HepG2 (cell line): ENCODE results near the gene TMPO. TPM values are rescaled to one million over a fixed set of nuclear protein-coding genes. Genes with fewer than 3 reads are reported as not detected.

ENCODE experiments used
- DNMT3B ChIP-seq: conservative IDR thresholded peaks from 2 replicates; pipeline ENCODE4 v1.6.1; 2016; ENCODE audit warnings: missing biosample characterization, control low read depth
- FOXP1 ChIP-seq, 2 experiments: fragments of 450-650 bp in 1 of 2; IDR thresholded peaks; 2 replicates each; pipeline ENCODE4 v1.6.1; 2017 to 2018; ENCODE audit warnings: antibody characterized with exemption in 1 of 2
- MEF2D ChIP-seq: sonication (generic); formaldehyde crosslinking; IDR thresholded peaks from 2 replicates; pipeline ENCODE4 v1.5.1; 2020; ENCODE audit warnings: mild to moderate bottlenecking, missing genetic modification reagents
- MEIS1 ChIP-seq: sonication (generic); formaldehyde crosslinking; IDR thresholded peaks from 2 replicates; pipeline ENCODE4 v1.9.0; 2021; ENCODE audit warnings: mild to moderate bottlenecking, missing genetic modification reagents, moderate library complexity, borderline replicate concordance
- MLLT10 ChIP-seq: sonication (generic); formaldehyde crosslinking; IDR thresholded peaks from 2 replicates; pipeline ENCODE4 v1.4.0; 2020; ENCODE audit warnings: missing genetic modification reagents
- MTA3 ChIP-seq: sonication (generic); formaldehyde crosslinking; IDR thresholded peaks from 2 replicates; pipeline ENCODE4 v1.4.0; 2020; ENCODE audit warnings: missing genetic modification reagents
- MYNN ChIP-seq: sonication (generic); formaldehyde crosslinking; IDR thresholded peaks from 2 replicates; pipeline ENCODE4 v1.4.0; 2020; ENCODE audit warnings: mild to moderate bottlenecking, low read depth, missing genetic modification reagents
- NFE2L1 ChIP-seq: sonication (generic); formaldehyde crosslinking; IDR thresholded peaks from 2 replicates; pipeline ENCODE4 v1.4.0; 2020; ENCODE audit warnings: missing genetic modification reagents, mild to moderate bottlenecking, borderline replicate concordance
- NFKBIZ ChIP-seq: IDR thresholded peaks from 2 replicates; pipeline ENCODE4 v1.6.1; 2018; ENCODE audit warnings: missing genetic modification reagents, missing compliant biosample characterization
- SATB2 ChIP-seq: sonication (generic); formaldehyde crosslinking; IDR thresholded peaks from 2 replicates; pipeline ENCODE4 v1.5.0; 2020; ENCODE audit warnings: missing genetic modification reagents
- SNAPC2 ChIP-seq: sonication (generic); formaldehyde crosslinking; IDR thresholded peaks from 2 replicates; pipeline ENCODE4 v1.8.1; 2022; ENCODE audit warnings: mild to moderate bottlenecking, missing genetic modification reagents
- SOX5 ChIP-seq: IDR thresholded peaks from 2 replicates; pipeline ENCODE4 v1.6.1; 2016; ENCODE audit warnings: borderline replicate concordance
- TBL1XR1 ChIP-seq: fragments of 150-350 bp; IDR thresholded peaks from 2 replicates; pipeline ENCODE4 v1.6.1; 2014; ENCODE audit warnings: borderline replicate concordance, low read length; ENCODE audit not compliant: partially characterized antibody
- TOE1 ChIP-seq: sonication (generic); formaldehyde crosslinking; IDR thresholded peaks from 2 replicates; pipeline ENCODE4 v1.4.0; 2020; ENCODE audit warnings: mild to moderate bottlenecking, missing genetic modification reagents
- ZFP36 ChIP-seq: fragments of 150-350 bp; IDR thresholded peaks from 2 replicates; pipeline ENCODE4 v1.6.1; 2018; ENCODE audit warnings: borderline replicate concordance, low read length, low read depth; ENCODE audit not compliant: partially characterized antibody
- ZNF207 ChIP-seq: fragments of 450-650 bp; IDR thresholded peaks from 2 replicates; pipeline ENCODE4 v1.6.1; 2016; ENCODE audit warnings: antibody characterized with exemption, borderline replicate concordance
- ZNF615 ChIP-seq: sonication (generic); formaldehyde crosslinking; IDR thresholded peaks from 2 replicates; pipeline ENCODE4 v1.5.0; 2020; ENCODE audit warnings: mild to moderate bottlenecking, missing genetic modification reagents, borderline replicate concordance
- ZNF7 ChIP-seq: IDR thresholded peaks from 2 replicates; pipeline ENCODE4 v1.6.1; 2016; ENCODE audit warnings: missing biosample characterization, missing genetic modification reagents
- ZSCAN9 ChIP-seq: IDR thresholded peaks from 2 replicates; pipeline ENCODE4 v1.6.1; 2016; ENCODE audit warnings: borderline replicate concordance
- polyA plus RNA-seq, 8 experiments: library from polyadenylated mRNA; depleted of rRNA in 3 of 8; stranded (reverse) in 7 of 8; unstranded in 1 of 8; fragments of >200 nt; fragmentation: Illumina TruSeq in 4 of 8; extraction: Trizol in 4 of 8; gene quantifications; 2 replicates each; pipeline versions ENCODE4 v1.2.1 to v1.2.3, GENCODE V29; 2011 to 2016; ENCODE audit warnings: low read depth in 4 of 8, missing spikeins in 1 of 8, mixed read lengths in 1 of 8; ENCODE audit not compliant: insufficient read depth in 1 of 8
- total RNA-seq, 5 experiments: library from RNA; depleted of rRNA; stranded (reverse); fragments of >200 nt; fragmentation: Illumina TruSeq; extraction: Trizol; gene quantifications; 2 replicates each; pipeline ENCODE4 v1.2.3, GENCODE V29; 2016; ENCODE audit warnings: low read depth in 1 of 5
- TF ChIP-seq, protein P1 (sequence below): sonication (generic); formaldehyde crosslinking; IDR thresholded peaks from 2 replicates; pipeline ENCODE4 v1.8.1; 2022; ENCODE audit warnings: mild to moderate bottlenecking, missing genetic modification reagents
- TF ChIP-seq, protein P2 (sequence below): IDR thresholded peaks from 2 replicates; pipeline ENCODE4 v1.4.0; 2020; ENCODE audit warnings: mild to moderate bottlenecking, missing genetic modification reagents
- TF ChIP-seq, protein P3 (sequence below): sonication (generic); formaldehyde crosslinking; IDR thresholded peaks from 2 replicates; pipeline ENCODE4 v1.4.0; 2020; ENCODE audit warnings: missing genetic modification reagents
- TF ChIP-seq, protein P4 (sequence below): sonication (generic); formaldehyde crosslinking; IDR thresholded peaks from 2 replicates; pipeline ENCODE4 v1.4.0; 2020; ENCODE audit warnings: missing genetic modification reagents

The TMPO gene
- total and polyA plus RNA-seq, 2 of the 13 experiments (the other 11 are each of a cell fraction or from before 2014, with no cell fraction given), result 24.2 to 167 TPM

DNA sequence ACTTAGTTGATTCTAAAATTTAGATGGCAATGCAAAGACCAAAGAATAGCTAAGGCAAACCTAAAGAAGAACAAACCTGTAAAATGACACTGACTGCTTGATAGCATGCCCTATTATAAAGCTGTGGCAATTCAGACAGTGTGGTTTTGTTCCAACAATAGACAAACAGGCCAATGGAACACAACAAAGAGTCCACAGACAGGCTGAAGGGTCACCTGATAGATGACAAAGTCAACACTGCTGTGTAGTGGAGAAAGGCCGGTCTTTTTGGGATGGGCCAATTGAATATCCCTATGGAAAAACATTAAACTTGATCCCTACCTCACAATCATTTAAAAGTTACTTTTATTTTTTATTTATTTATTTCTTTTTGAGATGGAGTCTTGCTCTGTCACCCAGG lies 44.3 kb downstream of the TMPO start (continued):
- TF ChIP-seq, protein P1, sequence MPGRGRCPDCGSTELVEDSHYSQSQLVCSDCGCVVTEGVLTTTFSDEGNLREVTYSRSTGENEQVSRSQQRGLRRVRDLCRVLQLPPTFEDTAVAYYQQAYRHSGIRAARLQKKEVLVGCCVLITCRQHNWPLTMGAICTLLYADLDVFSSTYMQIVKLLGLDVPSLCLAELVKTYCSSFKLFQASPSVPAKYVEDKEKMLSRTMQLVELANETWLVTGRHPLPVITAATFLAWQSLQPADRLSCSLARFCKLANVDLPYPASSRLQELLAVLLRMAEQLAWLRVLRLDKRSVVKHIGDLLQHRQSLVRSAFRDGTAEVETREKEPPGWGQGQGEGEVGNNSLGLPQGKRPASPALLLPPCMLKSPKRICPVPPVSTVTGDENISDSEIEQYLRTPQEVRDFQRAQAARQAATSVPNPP, result no peak
- TF ChIP-seq FOXP1 (IDR thresholded peaks at IDR 0.05) (no peak), FOXP1 (CRISPR knock-in tag; IDR thresholded peaks at IDR 0.05) (0 out of 2 replicates have a peak, but pooled peaks have one; percentile 19), TBL1XR1 (no peak), MYNN (no peak), MLLT10 (CRISPR knock-in tag) (no peak), NFE2L1 (CRISPR knock-in tag) (no peak), SOX5 (CRISPR knock-in tag) (peak; percentile 90), ZNF615 (CRISPR knock-in tag) (no peak), ZSCAN9 (CRISPR knock-in tag) (no peak), ZFP36 (no peak), SATB2 (CRISPR knock-in tag) (no peak), SNAPC2 (no peak), MEF2D (CRISPR knock-in tag) (no peak), DNMT3B (CRISPR knock-in tag) (no peak), NFKBIZ (no peak), MTA3 (no peak), ZNF7 (CRISPR knock-in tag) (peak; percentile 63; the same call in 1 of the 2 replicates), ZNF207 (no peak), TOE1 (no peak), MEIS1 (CRISPR knock-in tag) (no peak)
- TF ChIP-seq, protein P2, sequence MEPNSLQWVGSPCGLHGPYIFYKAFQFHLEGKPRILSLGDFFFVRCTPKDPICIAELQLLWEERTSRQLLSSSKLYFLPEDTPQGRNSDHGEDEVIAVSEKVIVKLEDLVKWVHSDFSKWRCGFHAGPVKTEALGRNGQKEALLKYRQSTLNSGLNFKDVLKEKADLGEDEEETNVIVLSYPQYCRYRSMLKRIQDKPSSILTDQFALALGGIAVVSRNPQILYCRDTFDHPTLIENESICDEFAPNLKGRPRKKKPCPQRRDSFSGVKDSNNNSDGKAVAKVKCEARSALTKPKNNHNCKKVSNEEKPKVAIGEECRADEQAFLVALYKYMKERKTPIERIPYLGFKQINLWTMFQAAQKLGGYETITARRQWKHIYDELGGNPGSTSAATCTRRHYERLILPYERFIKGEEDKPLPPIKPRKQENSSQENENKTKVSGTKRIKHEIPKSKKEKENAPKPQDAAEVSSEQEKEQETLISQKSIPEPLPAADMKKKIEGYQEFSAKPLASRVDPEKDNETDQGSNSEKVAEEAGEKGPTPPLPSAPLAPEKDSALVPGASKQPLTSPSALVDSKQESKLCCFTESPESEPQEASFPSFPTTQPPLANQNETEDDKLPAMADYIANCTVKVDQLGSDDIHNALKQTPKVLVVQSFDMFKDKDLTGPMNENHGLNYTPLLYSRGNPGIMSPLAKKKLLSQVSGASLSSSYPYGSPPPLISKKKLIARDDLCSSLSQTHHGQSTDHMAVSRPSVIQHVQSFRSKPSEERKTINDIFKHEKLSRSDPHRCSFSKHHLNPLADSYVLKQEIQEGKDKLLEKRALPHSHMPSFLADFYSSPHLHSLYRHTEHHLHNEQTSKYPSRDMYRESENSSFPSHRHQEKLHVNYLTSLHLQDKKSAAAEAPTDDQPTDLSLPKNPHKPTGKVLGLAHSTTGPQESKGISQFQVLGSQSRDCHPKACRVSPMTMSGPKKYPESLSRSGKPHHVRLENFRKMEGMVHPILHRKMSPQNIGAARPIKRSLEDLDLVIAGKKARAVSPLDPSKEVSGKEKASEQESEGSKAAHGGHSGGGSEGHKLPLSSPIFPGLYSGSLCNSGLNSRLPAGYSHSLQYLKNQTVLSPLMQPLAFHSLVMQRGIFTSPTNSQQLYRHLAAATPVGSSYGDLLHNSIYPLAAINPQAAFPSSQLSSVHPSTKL, result 0 out of 2 replicates have a peak, but pooled peaks have one; percentile 31
- TF ChIP-seq, protein P3, sequence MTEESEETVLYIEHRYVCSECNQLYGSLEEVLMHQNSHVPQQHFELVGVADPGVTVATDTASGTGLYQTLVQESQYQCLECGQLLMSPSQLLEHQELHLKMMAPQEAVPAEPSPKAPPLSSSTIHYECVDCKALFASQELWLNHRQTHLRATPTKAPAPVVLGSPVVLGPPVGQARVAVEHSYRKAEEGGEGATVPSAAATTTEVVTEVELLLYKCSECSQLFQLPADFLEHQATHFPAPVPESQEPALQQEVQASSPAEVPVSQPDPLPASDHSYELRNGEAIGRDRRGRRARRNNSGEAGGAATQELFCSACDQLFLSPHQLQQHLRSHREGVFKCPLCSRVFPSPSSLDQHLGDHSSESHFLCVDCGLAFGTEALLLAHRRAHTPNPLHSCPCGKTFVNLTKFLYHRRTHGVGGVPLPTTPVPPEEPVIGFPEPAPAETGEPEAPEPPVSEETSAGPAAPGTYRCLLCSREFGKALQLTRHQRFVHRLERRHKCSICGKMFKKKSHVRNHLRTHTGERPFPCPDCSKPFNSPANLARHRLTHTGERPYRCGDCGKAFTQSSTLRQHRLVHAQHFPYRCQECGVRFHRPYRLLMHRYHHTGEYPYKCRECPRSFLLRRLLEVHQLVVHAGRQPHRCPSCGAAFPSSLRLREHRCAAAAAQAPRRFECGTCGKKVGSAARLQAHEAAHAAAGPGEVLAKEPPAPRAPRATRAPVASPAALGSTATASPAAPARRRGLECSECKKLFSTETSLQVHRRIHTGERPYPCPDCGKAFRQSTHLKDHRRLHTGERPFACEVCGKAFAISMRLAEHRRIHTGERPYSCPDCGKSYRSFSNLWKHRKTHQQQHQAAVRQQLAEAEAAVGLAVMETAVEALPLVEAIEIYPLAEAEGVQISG, result no peak
- TF ChIP-seq, protein P4, sequence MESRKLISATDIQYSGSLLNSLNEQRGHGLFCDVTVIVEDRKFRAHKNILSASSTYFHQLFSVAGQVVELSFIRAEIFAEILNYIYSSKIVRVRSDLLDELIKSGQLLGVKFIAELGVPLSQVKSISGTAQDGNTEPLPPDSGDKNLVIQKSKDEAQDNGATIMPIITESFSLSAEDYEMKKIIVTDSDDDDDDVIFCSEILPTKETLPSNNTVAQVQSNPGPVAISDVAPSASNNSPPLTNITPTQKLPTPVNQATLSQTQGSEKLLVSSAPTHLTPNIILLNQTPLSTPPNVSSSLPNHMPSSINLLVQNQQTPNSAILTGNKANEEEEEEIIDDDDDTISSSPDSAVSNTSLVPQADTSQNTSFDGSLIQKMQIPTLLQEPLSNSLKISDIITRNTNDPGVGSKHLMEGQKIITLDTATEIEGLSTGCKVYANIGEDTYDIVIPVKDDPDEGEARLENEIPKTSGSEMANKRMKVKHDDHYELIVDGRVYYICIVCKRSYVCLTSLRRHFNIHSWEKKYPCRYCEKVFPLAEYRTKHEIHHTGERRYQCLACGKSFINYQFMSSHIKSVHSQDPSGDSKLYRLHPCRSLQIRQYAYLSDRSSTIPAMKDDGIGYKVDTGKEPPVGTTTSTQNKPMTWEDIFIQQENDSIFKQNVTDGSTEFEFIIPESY (CRISPR knock-in tag), result no peak
